CD4-positive, alpha-beta T cell treated with Interferon alpha-2 for 1 hour (primary cell): ENCODE measurements around the gene MTG1.

ENCODE experiments used
- DNase-seq, 2 donors: peaks; one replicate each; pipeline ENCODE4 v3.0.0-alpha.2; 2020 to 2022

MTG1 gene

GRCh38 chr10:133394064-133394663, at the start of gene MTG1:
TSS of gene MTG1 (plus strand) at chr10:133394157. CDS start at chr10:133394221, 64 bp downstream.
- DNase-seq = peak; percentile 92 to 94

DNA sequence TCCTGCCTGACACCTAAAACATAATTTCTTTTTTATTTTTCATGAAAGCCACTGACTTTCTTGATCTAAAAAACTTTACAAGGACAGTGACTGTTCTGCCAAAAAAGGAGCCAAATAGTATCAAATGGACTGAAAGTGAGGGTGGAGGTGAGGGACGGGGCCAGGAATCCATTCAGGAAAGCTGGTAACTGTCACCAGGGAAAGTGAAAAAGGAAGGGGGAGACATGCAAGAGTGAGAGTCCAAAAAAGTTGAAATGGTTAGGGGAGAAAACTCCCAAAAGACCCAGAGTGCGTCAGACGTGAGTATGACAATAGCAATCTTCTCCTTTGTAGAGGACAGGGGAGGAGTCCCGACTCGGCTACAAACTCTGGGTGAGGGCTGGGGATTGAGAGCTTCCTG, 49.7 kb upstream of the MTG1 start:
- DNase-seq = no peak

DNA sequence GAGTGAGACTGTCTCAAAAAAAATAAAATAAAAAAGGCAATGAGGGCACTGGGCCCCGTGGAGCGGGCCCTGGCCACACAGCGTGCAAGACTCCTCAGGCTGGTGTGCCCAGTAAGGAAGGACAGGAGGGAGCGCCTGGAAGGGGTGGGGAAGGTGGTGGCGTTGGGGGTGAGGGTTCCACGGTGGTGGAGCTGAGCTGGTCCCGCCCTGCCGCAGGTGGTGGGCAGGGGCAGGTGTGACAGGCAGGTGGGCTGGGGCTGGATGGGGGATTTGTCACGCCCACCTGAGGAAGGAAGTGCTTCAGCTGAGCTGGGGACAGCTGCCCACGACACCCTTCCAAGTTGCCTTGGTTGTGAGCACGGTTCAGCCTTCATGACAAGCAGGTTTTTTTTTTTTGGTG, 47.5 kb upstream of the MTG1 start:
- no peak for DNase-seq

DNA sequence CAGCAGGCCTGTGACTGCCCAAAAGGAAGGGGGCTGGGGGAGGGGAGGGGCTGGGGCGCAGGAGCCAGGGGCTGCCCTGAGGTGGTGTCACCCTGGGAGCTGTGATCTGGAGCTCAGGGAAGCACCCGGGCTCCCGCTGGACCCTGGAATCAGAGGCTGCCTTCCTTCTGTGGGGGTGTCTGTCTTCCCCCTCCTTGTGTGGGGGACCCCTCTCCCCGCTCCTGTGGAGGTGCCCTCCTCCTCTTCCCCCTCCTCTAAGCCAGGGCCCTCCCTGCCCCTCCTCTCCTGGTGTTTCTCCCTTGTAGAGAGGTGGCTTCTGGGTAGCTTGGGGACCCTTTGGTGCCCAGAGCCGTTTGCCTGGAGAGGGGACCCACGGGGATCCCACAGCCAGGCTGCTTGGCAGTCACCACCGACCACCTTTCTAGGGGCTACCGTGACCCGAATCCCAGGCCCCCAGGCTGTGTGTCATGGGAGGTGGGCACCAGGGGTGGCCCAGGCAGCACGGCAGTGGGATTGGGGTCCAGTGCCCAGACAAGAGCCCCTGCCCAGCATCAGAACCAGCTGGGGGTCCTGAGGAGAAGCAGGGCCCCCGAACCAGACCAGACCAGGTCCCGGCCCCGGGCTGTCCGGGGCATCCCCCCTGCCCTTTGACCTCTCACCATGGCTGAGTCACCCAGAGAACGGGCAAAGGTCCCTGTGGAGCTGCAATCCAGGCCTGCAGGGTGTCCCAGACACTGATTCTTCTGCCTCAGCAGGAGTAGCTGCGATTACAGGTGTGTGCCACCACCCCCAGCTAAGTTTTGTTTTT, 46.0 kb upstream of the MTG1 start:
- DNase-seq = no peak

- no peak for DNase-seq
Measured at GRCh38 chr10:133349160-133349568, 44.8 kb upstream of the MTG1 start.

DNA sequence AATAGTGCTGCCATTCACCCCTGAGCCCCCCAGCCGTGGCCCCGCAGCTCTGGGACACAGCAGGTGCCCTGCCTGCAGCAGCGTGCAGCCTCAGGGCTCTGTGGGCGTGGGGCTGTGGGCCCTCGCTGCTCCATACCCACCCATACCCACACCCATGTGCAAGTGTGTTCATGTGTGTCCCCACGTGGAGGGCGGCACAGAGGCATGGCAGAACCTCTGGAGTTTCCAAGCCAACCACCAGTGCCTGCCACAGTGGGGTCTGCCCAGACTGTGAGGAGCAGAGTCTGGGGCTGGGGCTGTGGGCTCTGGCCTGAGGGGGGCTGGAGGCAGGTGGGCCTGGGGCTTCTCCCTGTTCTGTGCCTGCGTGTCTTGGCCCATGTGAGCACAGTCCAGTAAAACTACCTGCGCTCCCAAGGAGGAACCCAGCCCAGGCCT, 44.4 kb upstream of the MTG1 start:
- DNase-seq = no peak

DNA sequence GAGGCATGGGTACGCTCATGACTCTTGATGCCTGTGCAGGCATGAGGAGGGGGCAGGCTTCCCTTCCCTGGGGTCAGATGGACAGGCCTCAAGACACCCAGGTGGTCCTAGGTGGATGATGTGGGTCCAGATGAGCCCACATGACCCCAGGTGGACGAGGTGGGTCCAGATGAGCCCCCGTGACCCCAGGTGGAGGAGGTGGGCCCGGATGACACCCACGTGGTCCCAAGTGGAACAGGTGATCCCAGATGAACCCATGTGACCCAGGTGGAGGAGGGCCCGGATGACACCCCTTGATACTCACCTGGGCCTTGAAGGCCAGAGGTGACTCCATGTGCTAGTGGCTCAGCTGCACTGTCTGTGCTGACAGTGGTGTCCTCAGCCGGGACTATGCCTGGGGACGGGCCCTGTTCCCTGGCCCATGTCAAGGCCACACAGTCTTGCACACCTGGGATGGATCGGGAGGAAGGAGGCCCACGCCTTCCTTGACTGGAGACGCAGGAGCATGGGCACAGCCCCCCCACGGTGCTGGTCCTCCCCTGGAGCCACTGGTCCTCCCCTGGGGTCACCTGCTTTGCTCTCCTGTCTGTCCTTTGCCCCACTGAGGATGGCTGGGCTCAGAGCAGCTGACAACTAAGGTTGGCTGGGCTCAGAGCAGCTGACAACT, 43.5 kb upstream of the MTG1 start:
- DNase-seq = no peak

- no peak for DNase-seq
Measured at GRCh38 chr10:133350950-133351329, 43.0 kb upstream of the MTG1 start.

DNA sequence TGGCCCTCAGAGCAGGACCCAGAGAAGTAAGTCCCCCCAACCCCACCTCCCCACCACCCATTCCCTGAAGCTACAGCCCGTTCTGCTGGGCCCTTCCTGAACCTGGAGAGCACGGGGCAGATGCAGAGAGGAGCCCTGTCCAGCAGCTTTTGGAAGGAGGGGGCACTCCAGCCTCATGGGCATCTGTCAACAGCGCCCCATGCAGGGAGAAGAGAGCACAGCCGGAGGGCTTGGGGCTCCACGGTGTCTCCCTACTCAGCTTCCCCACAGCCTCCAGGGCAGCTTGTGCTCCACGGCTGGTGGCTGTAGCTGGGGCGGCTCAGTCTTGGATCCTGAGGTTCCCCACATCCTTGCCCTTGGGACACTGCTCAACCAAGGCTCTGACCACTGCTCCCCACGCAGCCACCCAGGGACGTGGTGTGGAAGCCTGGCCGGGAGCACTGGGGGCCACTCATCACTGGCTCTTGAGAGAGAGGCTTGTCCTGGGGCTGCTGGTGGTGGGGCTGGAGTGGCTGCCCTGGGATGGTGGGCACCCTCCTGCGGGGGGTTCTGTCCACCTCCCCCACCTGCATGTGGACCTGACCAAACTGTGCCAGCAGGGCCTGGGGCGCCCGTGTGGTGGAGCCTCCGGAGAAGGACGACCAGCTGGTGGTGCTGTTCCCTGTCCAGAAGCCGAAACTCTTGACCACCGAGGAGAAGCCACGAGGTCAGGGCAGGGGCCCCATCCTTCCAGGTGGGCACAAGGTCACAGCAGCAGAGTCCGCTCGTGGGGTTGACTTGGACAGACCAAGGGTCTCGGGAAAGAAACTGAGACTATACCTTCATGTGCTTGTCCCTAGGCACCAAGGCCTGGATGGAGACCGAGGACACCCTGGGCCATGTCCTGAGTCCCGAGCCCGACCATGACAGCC, 42.3 kb upstream of the MTG1 start:
- no peak for DNase-seq

GRCh38 chr10:133353202-133353959, 40.6 kb upstream of the MTG1 start:
- DNase-seq = no peak

DNA sequence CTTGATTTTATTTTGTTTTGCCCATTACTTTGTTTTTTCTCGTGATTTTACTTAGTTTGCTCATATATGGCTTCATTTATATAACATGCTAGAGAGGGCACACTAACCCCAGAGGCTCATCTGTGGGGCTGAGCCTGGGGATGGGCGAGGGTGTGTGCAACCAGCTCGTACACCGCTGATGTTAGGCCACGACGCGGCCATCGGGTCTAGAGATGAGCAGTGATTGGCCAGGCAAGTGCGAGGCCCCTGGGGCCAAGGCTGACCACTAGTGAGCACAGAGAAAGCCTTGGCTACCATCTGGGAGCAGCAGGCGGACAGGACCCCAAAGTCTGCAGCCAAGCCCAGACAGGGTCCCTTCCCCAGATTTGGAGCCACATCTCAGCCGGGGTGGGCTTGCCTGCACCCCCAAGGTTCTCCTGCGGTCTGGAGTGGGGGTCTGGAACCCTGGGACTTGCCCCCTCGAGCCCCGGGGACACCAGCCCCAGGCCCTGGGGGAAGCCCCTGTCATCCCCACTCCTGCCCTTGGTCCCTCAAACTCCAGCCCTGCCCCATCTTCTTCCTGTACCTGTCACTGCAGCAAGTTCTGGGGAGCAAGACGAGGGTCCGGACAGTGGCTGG, 39.9 kb upstream of the MTG1 start:
- DNase-seq = no peak

DNA sequence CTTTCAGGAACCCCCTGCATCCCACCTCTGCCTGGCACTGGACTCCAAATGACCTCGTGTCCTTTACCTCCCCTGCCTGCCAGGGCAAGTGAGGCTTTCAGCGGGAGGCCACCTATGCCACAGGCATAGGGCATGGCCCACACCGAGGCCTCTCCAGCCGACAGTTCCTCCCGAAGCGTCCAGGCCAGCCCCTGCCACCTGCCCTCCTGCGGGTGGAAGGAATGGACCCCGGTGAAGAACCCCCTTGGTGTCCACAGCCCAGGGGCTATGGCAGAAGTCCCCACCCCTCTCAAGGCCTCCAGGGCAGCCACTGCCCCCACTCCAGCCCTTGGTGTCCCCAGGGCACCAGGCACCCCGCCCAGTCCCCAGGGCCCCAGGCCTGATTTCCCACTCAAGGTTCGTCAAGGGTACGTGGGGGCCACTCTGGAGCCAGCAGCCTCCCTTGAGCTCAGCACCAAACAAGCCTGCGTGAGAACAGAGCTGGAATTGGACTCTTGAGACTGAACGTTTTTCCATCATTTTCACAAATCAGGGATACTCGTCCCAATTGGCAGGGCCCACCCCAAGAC, 39.2 kb upstream of the MTG1 start:
- DNase-seq = no peak

DNA sequence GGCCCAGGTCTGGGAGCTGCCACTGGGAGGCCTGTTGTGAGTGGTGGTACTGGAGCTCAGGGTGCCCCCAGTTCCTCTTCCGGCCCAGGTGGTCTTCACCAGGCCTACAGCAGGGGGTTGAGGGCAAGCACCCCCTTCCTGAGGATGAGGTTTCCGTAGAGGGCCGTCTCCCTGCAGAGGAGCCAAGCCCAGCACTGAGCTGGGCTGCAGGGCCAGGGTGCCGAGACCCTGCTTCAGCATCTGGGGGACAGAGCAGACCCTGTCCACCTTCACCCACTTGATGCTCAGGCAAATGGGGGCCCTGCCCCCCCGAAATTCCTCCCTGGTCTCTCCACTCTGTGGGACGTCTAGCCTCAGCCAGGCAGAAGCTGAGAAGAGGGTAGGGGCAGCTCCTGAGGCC, 38.7 kb upstream of the MTG1 start:
- DNase-seq = no peak

GRCh38 chr10:133355991-133356390, 38.0 kb upstream of the MTG1 start:
- no peak for DNase-seq

GRCh38 chr10:133356549-133357284, 37.2 kb upstream of the MTG1 start:
- DNase-seq = no peak

GRCh38 chr10:133357285-133358161, 36.4 kb upstream of the MTG1 start, which contains the start of gene FUOM:
TSS of gene FUOM (minus strand) at chr10:133358019. CDS start at chr10:133358007, 12 bp downstream.
- peak; percentile 78 to 84 for DNase-seq

DNA sequence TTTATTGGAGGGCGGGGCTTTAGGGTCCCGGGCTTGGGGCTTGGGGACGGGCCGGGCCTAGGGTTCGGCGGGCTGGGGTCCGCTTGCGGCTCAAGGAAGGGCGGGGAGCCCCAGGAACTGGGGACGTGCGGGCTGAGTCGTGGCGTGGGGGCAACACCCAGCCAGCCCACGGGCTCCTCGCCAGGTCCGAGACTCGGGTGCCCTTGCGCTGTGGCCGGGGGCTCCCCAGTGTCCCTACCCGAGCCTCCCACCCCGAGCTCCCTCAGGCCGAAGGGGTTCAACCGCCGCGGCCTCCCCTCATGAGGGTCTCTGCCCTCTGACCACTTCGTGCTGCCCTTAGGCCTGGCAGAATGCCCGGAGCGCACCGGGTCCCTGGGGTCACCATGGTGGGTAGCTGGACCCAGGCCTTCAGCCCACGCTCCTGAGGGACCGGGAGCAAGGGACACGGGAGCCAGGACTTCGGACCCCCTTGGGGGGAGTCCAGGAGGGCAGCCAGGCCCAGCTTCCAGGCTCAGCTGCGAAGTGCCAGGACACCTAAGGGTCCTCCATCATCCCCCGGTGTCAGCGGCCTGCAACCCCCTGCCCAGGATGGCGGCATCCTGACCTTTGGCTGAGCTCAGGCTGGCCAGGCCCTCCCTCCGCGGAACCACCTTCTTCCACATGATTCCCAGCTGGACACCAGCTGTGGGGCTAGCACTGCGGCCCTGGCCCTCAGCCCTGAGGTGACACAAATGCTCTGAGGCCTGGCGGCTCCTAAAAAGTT, 35.6 kb upstream of the MTG1 start:
- no peak for DNase-seq

DNA sequence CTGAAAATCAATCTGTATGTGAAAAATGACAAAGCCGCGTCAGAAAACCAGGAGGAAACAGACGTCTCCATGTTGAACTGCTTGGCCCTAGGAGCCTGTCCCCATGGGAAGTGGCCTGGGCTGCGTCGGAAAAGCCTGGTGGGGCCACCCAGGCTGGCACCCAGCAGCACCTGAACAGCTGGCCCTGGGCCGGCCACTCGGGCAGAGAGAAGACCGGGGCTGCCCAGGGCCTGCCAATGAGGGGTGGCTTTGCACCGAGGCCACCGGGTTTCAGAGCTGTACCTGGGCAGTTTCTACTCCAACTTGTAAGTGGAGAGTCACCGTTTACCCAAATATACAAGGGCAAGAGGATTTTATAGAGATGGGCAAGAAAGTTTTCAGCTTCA, 35.0 kb upstream of the MTG1 start:
- no peak for DNase-seq

DNA sequence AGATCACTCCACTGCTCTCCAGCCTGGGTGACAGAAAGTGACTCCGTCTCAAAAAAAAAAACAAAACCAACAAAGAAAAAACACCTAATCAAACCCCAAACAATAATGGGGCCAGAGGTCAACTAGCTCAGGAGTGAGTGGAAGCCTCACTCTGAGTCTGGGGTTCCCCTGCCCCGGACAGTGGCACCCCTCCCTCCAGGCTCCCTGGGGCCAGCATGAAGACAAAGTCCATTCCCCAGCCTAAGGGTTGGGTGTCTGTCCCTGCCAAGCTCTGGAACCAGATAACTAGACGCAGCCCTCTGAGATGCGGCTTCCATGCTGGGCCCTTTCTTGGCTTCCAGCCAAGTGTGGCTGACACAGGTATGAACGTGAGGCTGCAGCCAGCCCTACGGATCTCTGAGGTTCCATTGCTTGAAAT, 34.4 kb upstream of the MTG1 start:
- DNase-seq = peak in 1 of 2 donors; percentile 46
